HEK293 (cell line): ENCODE data around the gene ERCC6.

Source experiments
- CTCF ChIA-PET: fragments of 350-600 bp; formaldehyde crosslinking; extraction: SDS; loops from one replicate; lab custom pipeline; 2021; ENCODE audit warnings: antibody characterized with exemption; lab: Yijun Ruan, JAX
- POLR2A ChIA-PET: fragments of 300-600 bp; formaldehyde crosslinking; extraction: SDS; loops from one replicate; lab custom pipeline; 2020; ENCODE audit warnings: antibody characterized with exemption, inconsistent platforms; lab: Yijun Ruan, JAX
- H3K27ac ChIP-seq: fragments of 200-500 bp; sonication (Bioruptor generic); 2 replicates; pipeline ENCODE4 v1.5.1; 2014; ENCODE audit warnings: low read depth, low read length, control low read depth, inconsistent platforms; ENCODE audit errors: extremely low read depth
- H3K36me3 ChIP-seq, 2 experiments: fragments of 200-500 bp in 1 of 2; sonication (Bioruptor generic) in 1 of 2; 1 replicate in 1 of 2; 2 replicates in 1 of 2; pipeline ENCODE4 v1.5.1; 2014 to 2017; ENCODE audit warnings: inconsistent platforms in 2 of 2, low read length in 2 of 2; ENCODE audit not compliant: control insufficient read depth in 2 of 2, insufficient read depth in 1 of 2
- H3K4me1 ChIP-seq: fragments of 200-500 bp; sonication (Bioruptor generic); 2 replicates; pipeline ENCODE4 v1.5.1; 2014; ENCODE audit warnings: mild to moderate bottlenecking, low read length, inconsistent platforms; ENCODE audit not compliant: control insufficient read depth, insufficient read depth
- H3K4me3 ChIP-seq: 2 replicates; pipeline ENCODE4 v1.5.1; 2011; ENCODE audit warnings: low read depth, mild to moderate bottlenecking, control low read depth, low read length, moderate library complexity
- H3K9me3 ChIP-seq: fragments of 200-500 bp; sonication (Bioruptor generic); 2 replicates; pipeline ENCODE4 v1.5.1; 2014; ENCODE audit warnings: low read depth, low read length, inconsistent platforms; ENCODE audit not compliant: control insufficient read depth, insufficient read depth
- IKZF3 ChIP-seq: fragments of 450-650 bp; IDR thresholded peaks from 2 replicates; pipeline ENCODE4 v1.5.0; 2018; ENCODE audit warnings: missing biosample characterization, mild to moderate bottlenecking, missing genetic modification characterization, moderate library complexity
- REPIN1 ChIP-seq: fragments of 450-650 bp; formaldehyde crosslinking; IDR thresholded peaks from 2 replicates; pipeline ENCODE4 v1.5.1; 2017; ENCODE audit warnings: missing biosample characterization, missing genetic modification characterization, low read depth
- SP2 ChIP-seq: fragments of 450-650 bp; formaldehyde crosslinking; IDR thresholded peaks from 2 replicates; pipeline ENCODE4 v1.5.1; 2016; ENCODE audit warnings: missing biosample characterization, missing genetic modification characterization
- YY1 ChIP-seq: fragments of 450-650 bp; formaldehyde crosslinking; IDR thresholded peaks from 2 replicates; pipeline ENCODE4 v1.5.1; 2018; ENCODE audit warnings: missing biosample characterization, missing genetic modification characterization
- ZBTB21 ChIP-seq: fragments of 450-650 bp; formaldehyde crosslinking; IDR thresholded peaks from 2 replicates; pipeline ENCODE4 v1.5.1; 2017; ENCODE audit warnings: missing biosample characterization, missing genetic modification characterization
- ZBTB48 ChIP-seq: fragments of 450-650 bp; formaldehyde crosslinking; IDR thresholded peaks from 2 replicates; pipeline ENCODE4 v1.5.1; 2016; ENCODE audit warnings: missing biosample characterization, missing genetic modification characterization
- ZNF138 ChIP-seq: fragments of 450-650 bp; formaldehyde crosslinking; IDR thresholded peaks from 2 replicates; pipeline ENCODE4 v1.5.1; 2016; ENCODE audit warnings: missing biosample characterization, missing genetic modification characterization, borderline replicate concordance
- ZNF146 ChIP-seq: fragments of 450-650 bp; formaldehyde crosslinking; IDR thresholded peaks from 2 replicates; pipeline ENCODE4 v1.5.1; 2016; ENCODE audit warnings: missing biosample characterization, missing genetic modification characterization
- ZNF214 ChIP-seq: fragments of 450-650 bp; formaldehyde crosslinking; IDR thresholded peaks from 2 replicates; pipeline ENCODE4 v1.5.1; 2017; ENCODE audit warnings: missing biosample characterization, mild to moderate bottlenecking, missing genetic modification characterization, borderline replicate concordance
- ZNF221 ChIP-seq: fragments of 450-650 bp; formaldehyde crosslinking; IDR thresholded peaks from 2 replicates; pipeline ENCODE4 v1.5.1; 2017; ENCODE audit warnings: missing biosample characterization, missing genetic modification characterization, borderline replicate concordance
- ZNF239 ChIP-seq: fragments of 450-650 bp; formaldehyde crosslinking; IDR thresholded peaks from 2 replicates; pipeline ENCODE4 v1.5.1; 2016; ENCODE audit warnings: missing biosample characterization, missing genetic modification characterization
- ZNF324 ChIP-seq: fragments of 450-650 bp; formaldehyde crosslinking; IDR thresholded peaks from 2 replicates; pipeline ENCODE4 v1.5.1; 2016; ENCODE audit warnings: missing biosample characterization, missing genetic modification characterization
- ZNF335 ChIP-seq: fragments of 450-650 bp; formaldehyde crosslinking; conservative IDR thresholded peaks from 2 replicates; pipeline ENCODE4 v1.5.1; 2016; ENCODE audit warnings: missing biosample characterization, missing genetic modification characterization
- ZNF350 ChIP-seq: fragments of 450-650 bp; formaldehyde crosslinking; IDR thresholded peaks from 2 replicates; pipeline ENCODE4 v1.5.0; 2017; ENCODE audit warnings: missing biosample characterization, mild to moderate bottlenecking, missing genetic modification characterization
- ZNF423 ChIP-seq: fragments of 450-650 bp; formaldehyde crosslinking; IDR thresholded peaks from 2 replicates; pipeline ENCODE4 v1.5.1; 2016; ENCODE audit warnings: missing biosample characterization, missing genetic modification characterization
- ZNF48 ChIP-seq: fragments of 450-650 bp; formaldehyde crosslinking; IDR thresholded peaks from 2 replicates; pipeline ENCODE4 v1.5.1; 2016; ENCODE audit warnings: missing biosample characterization, missing genetic modification characterization
- ZNF548 ChIP-seq: fragments of 450-650 bp; formaldehyde crosslinking; IDR thresholded peaks from 2 replicates; pipeline ENCODE4 v1.5.1; 2016; ENCODE audit warnings: missing biosample characterization, missing genetic modification characterization
- ZNF558 ChIP-seq: fragments of 450-650 bp; formaldehyde crosslinking; IDR thresholded peaks from 2 replicates; pipeline ENCODE4 v1.5.1; 2016; ENCODE audit warnings: missing biosample characterization, missing genetic modification characterization
- ZNF707 ChIP-seq: fragments of 450-650 bp; formaldehyde crosslinking; IDR thresholded peaks from 2 replicates; pipeline ENCODE4 v1.5.1; 2016; ENCODE audit warnings: missing biosample characterization, missing genetic modification characterization
- ZNF76 ChIP-seq: fragments of 450-650 bp; formaldehyde crosslinking; IDR thresholded peaks from 2 replicates; pipeline ENCODE4; 2016; ENCODE audit warnings: low read depth, missing biosample characterization, missing genetic modification characterization, borderline replicate concordance
- ZNF768 ChIP-seq: fragments of 450-650 bp; formaldehyde crosslinking; IDR thresholded peaks from 2 replicates; pipeline ENCODE4 v1.5.1; 2018; ENCODE audit warnings: missing biosample characterization, mild to moderate bottlenecking, missing genetic modification characterization
- ZNF776 ChIP-seq: fragments of 450-650 bp; formaldehyde crosslinking; IDR thresholded peaks from 2 replicates; pipeline ENCODE4 v1.5.0; 2017; ENCODE audit warnings: missing biosample characterization, missing genetic modification characterization, borderline replicate concordance
- ZNF843 ChIP-seq: fragments of 450-650 bp; formaldehyde crosslinking; IDR thresholded peaks from 2 replicates; pipeline ENCODE4 v1.5.1; 2016; ENCODE audit warnings: missing biosample characterization, missing genetic modification characterization
- ZSCAN16 ChIP-seq: fragments of 450-650 bp; formaldehyde crosslinking; IDR thresholded peaks from 2 replicates; pipeline ENCODE4 v1.5.1; 2016; ENCODE audit warnings: missing biosample characterization, missing genetic modification characterization
- ZXDB ChIP-seq: fragments of 450-650 bp; formaldehyde crosslinking; IDR thresholded peaks from 2 replicates; pipeline ENCODE4 v1.5.1; 2016; ENCODE audit warnings: missing biosample characterization, missing genetic modification characterization
- TF ChIP-seq, protein P1 (sequence below): fragments of 450-650 bp; formaldehyde crosslinking; IDR thresholded peaks from 2 replicates; pipeline ENCODE4 v1.5.1; 2017; ENCODE audit warnings: missing biosample characterization, missing genetic modification characterization
- TF ChIP-seq, protein P2 (sequence below): fragments of 450-650 bp; formaldehyde crosslinking; IDR thresholded peaks from 2 replicates; pipeline ENCODE4; 2016; ENCODE audit warnings: missing biosample characterization, missing genetic modification characterization
- TF ChIP-seq, protein P3 (sequence below): fragments of 450-650 bp; formaldehyde crosslinking; IDR thresholded peaks from 2 replicates; pipeline ENCODE4 v1.5.0; 2017; ENCODE audit warnings: missing biosample characterization, missing genetic modification characterization, borderline replicate concordance
- TF ChIP-seq, protein P4 (sequence below): fragments of 450-650 bp; formaldehyde crosslinking; IDR thresholded peaks from 2 replicates; pipeline ENCODE4 v1.5.1; 2016; ENCODE audit warnings: missing biosample characterization, missing genetic modification characterization

Gene ERCC6

DNA sequence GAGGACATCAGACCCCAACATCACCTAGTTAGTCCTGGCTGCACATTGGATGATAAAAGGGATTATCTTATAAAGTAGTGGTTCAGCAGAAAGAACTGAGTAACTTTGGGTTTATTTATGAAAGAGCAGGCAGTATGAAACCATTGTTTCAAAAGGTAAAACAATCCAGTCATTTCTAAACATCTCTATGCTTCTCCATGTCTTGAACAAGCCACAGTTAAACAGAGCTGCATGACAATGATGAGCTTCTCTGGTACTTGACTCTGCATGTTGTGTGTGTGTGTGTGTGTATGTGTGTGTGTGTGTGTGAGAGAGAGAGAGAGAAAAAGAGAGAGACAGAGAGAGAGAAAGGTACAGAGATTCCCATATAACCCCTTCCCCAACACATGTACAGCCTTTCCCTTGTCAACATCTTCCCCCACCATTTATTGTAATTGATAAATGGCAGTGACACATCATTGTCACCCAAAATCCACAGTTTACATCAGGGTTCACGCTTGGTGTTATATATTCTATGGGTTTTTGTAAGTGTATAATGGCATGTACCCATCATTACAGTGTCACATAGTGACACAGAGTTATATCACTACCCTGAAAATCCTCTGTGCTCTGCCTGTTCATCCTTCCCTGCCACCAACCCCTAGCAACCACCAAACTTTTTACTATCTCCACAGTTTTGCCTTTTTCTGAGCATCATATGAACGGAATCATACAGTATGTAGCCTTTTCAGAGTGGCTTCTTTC lies 38.4 kb upstream of the ERCC6 start:
- Histone ChIP-seq H3K9me3 (no peaks in the 10 kb centered on the region), H3K36me3 (no peaks in the 10 kb centered on the region), H3K4me3 (no peak overlapping the region), H3K27ac (no peak overlapping the region), H3K4me1 (no peaks in the 10 kb centered on the region)
- no peak for TF ChIP-seq ZNF214 (tag by site-specific recombination)
- TF ChIP-seq ZNF768 (tag by site-specific recombination): no peak
- TF ChIP-seq ZSCAN16: no peak
- TF ChIP-seq, protein P1, sequence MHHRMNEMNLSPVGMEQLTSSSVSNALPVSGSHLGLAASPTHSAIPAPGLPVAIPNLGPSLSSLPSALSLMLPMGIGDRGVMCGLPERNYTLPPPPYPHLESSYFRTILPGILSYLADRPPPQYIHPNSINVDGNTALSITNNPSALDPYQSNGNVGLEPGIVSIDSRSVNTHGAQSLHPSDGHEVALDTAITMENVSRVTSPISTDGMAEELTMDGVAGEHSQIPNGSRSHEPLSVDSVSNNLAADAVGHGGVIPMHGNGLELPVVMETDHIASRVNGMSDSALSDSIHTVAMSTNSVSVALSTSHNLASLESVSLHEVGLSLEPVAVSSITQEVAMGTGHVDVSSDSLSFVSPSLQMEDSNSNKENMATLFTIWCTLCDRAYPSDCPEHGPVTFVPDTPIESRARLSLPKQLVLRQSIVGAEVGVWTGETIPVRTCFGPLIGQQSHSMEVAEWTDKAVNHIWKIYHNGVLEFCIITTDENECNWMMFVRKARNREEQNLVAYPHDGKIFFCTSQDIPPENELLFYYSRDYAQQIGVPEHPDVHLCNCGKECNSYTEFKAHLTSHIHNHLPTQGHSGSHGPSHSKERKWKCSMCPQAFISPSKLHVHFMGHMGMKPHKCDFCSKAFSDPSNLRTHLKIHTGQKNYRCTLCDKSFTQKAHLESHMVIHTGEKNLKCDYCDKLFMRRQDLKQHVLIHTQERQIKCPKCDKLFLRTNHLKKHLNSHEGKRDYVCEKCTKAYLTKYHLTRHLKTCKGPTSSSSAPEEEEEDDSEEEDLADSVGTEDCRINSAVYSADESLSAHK (tag by site-specific recombination): no peak
- no peak for TF ChIP-seq ZNF558 (tag by site-specific recombination)
- no peak for TF ChIP-seq ZNF239 (tag by site-specific recombination)
- no peak for TF ChIP-seq ZNF146 (tag by site-specific recombination)
- TF ChIP-seq, protein P2, sequence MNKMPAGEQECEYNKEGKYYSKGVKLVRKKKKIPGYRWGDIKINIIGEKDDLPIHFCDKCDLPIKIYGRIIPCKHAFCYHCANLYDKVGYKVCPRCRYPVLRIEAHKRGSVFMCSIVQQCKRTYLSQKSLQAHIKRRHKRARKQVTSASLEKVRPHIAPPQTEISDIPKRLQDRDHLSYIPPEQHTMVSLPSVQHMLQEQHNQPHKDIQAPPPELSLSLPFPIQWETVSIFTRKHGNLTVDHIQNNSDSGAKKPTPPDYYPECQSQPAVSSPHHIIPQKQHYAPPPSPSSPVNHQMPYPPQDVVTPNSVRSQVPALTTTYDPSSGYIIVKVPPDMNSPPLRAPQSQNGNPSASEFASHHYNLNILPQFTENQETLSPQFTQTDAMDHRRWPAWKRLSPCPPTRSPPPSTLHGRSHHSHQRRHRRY (tag by site-specific recombination): no peak
- no peak for TF ChIP-seq ZXDB (tag by site-specific recombination)
- TF ChIP-seq ZNF350 (tag by site-specific recombination): no peak
- TF ChIP-seq ZNF548 (tag by site-specific recombination): no peak
- TF ChIP-seq, protein P3, sequence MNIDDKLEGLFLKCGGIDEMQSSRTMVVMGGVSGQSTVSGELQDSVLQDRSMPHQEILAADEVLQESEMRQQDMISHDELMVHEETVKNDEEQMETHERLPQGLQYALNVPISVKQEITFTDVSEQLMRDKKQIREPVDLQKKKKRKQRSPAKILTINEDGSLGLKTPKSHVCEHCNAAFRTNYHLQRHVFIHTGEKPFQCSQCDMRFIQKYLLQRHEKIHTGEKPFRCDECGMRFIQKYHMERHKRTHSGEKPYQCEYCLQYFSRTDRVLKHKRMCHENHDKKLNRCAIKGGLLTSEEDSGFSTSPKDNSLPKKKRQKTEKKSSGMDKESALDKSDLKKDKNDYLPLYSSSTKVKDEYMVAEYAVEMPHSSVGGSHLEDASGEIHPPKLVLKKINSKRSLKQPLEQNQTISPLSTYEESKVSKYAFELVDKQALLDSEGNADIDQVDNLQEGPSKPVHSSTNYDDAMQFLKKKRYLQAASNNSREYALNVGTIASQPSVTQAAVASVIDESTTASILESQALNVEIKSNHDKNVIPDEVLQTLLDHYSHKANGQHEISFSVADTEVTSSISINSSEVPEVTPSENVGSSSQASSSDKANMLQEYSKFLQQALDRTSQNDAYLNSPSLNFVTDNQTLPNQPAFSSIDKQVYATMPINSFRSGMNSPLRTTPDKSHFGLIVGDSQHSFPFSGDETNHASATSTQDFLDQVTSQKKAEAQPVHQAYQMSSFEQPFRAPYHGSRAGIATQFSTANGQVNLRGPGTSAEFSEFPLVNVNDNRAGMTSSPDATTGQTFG (tag by site-specific recombination): no peak
- no peak for TF ChIP-seq ZNF221
- TF ChIP-seq ZNF843 (tag by site-specific recombination): no peak
- no peak for TF ChIP-seq ZNF423 (tag by site-specific recombination)
- POLR2A ChIA-PET: no interaction called here
- CTCF ChIA-PET: interaction anchor here (0.7 kb wide), 1 partner anchor 79 kb away, joined by 3 read pairs; no protein-coding TSS in a partner anchor

DNA sequence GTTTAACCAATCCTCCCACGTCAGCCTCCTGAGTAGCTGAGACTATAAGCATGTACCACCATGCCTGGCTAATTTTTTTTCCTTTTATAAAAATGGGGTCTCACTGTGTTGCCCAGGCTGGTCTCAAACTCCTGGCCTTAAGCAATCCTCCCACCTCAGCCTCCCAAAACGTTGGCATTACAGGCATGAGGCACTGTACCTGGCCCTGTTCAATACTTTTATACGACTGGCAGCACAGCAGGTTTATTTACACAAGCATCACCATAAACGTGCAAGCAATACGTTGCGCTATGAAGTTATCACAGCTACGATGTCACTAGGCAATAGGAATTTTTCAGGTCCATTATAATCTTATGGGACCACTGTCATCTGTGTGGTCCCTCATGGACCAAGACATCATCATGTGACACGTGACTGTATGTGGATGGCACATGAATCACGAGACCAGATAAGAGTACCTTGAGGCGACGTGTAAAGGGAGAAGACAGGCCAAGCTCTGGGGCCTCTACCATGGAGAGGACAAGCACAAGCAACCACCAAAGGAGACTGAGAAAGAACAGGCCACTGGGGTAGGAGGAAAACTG lies 36.7 kb upstream of the ERCC6 start:
- Histone ChIP-seq H3K36me3 (no peaks in the 10 kb centered on the region), H3K4me3 (no peak overlapping the region), H3K9me3 (no peaks in the 10 kb centered on the region), H3K27ac (no peak overlapping the region), H3K4me1 (no peaks in the 10 kb centered on the region)
- ChIA-PET CTCF (no interaction called here), POLR2A (no interaction called here)
- TF ChIP-seq ZNF776 (no peak), ZNF707 (tag by site-specific recombination) (no peak), ZBTB48 (tag by site-specific recombination) (no peak), ZNF138 (tag by site-specific recombination) (no peak), ZNF335 (tag by site-specific recombination) (no peak), YY1 (no peak), SP2 (tag by site-specific recombination) (no peak), ZNF48 (tag by site-specific recombination) (no peak), ZNF76 (tag by site-specific recombination) (no peak), ZBTB21 (tag by site-specific recombination) (no peak), IKZF3 (tag by site-specific recombination) (no peak), REPIN1 (tag by site-specific recombination) (no peak), ZNF324 (tag by site-specific recombination) (no peak)
- TF ChIP-seq, protein P4, sequence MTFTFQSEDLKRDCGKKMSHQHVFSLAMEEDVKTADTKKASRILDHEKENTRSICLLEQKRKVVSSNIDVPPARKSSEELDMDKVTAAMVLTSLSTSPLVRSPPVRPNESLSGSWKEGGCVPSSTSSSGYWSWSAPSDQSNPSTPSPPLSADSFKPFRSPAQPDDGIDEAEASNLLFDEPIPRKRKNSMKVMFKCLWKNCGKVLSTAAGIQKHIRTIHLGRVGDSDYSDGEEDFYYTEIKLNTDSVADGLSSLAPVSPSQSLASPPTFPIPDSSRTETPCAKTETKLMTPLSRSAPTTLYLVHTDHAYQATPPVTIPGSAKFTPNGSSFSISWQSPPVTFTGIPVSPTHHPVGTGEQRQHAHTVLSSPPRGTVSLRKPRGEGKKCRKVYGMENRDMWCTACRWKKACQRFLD (tag by site-specific recombination): no peak
